ENCODE data around the gene TRIM45. TPM values are rescaled to one million over a fixed set of nuclear protein-coding genes. Genes with fewer than 3 reads are reported as not detected.
"Not testable (repeated sequence)": the region's sequence is repeated elsewhere in the genome, so short reads cannot be mapped to it uniquely, and the experiment has no call there.

TRIM45 gene
- total RNA-seq, 2 experiments from 2014 or later = 0.25 to 0.88 TPM

- intact Hi-C loops (cut with DNase I, micrococcal nuclease) = no loop called here
- Histone ChIP-seq H3K9me3 (ENCODE audit: control insufficient read depth in 1 of 2, insufficient read depth in 1 of 2, low read length in 2 of 2) (no peaks in the 10 kb centered on the region), H3K36me3 (ENCODE audit: insufficient read depth, low read length) (no peaks in the 10 kb centered on the region), H3K27ac (ENCODE audit: low read depth in 1 of 2, low read length in 2 of 2) (no peak overlapping the region), H3K4me3 (ENCODE audit: low read length) (no peak overlapping the region), H3K27me3 (ENCODE audit: control insufficient read depth in 1 of 2, insufficient read depth in 2 of 2, low read length in 2 of 2) (peaks cover 0 to 4% of the 10 kb centered on the region in 2 experiments), H3K4me1 (ENCODE audit: insufficient read depth, low read length) (no peaks in the 10 kb centered on the region)
- no peaks in the 10 kb centered on the region for H3K36me3 Mint-ChIP-seq (ENCODE audit: low read depth)
- ChIA-PET POLR2A (no interaction called here), CTCF (no interaction called here)
- no peak overlapping the region for H3K4me3 Mint-ChIP-seq
- DNase-seq (no peak), ATAC-seq (ENCODE audit: poor library complexity) (no peak)
- no peaks in the 10 kb centered on the region for H3K4me1 Mint-ChIP-seq (ENCODE audit: low read depth)
- no peak for TF ChIP-seq CTCF (IDR thresholded peaks at IDR 0.05)
- no peak overlapping the region for H3K27ac Mint-ChIP-seq
- peaks cover 34% of the 10 kb centered on the region for H3K27me3 Mint-ChIP-seq
- no peaks in the 10 kb centered on the region for H3K9me3 Mint-ChIP-seq
These were observed 40.3 kb upstream of the TRIM45 start for GRCh38 chr1:117161887-117162286.

- H3K4me3 Mint-ChIP-seq; H3K36me3 ChIP-seq (ENCODE audit: insufficient read depth, low read length); intact Hi-C loops (cut with DNase I, micrococcal nuclease); H3K4me1 ChIP-seq (ENCODE audit: insufficient read depth, low read length); CTCF ChIA-PET; H3K4me1 Mint-ChIP-seq (ENCODE audit: low read depth); H3K27me3 ChIP-seq (ENCODE audit: control insufficient read depth in 1 of 2, insufficient read depth in 2 of 2, low read length in 2 of 2); H3K9me3 ChIP-seq (ENCODE audit: control insufficient read depth in 1 of 2, insufficient read depth in 1 of 2, low read length in 2 of 2); ATAC-seq (ENCODE audit: poor library complexity); H3K27ac ChIP-seq (ENCODE audit: low read depth in 1 of 2, low read length in 2 of 2); DNase-seq; H3K27ac Mint-ChIP-seq; H3K27me3 Mint-ChIP-seq; H3K36me3 Mint-ChIP-seq (ENCODE audit: low read depth); H3K9me3 Mint-ChIP-seq; POLR2A ChIA-PET; H3K4me3 ChIP-seq (ENCODE audit: low read length): not testable (repeated sequence)
These were observed 29.8 kb upstream of the TRIM45 start for GRCh38 chr1:117151305-117151704.

GRCh38 chr1:117150316-117150715 is 28.8 kb upstream of the TRIM45 start:
- H3K27me3 Mint-ChIP-seq = peaks cover 12% of the 10 kb centered on the region
- ATAC-seq (ENCODE audit: poor library complexity) = no peak
- CTCF ChIA-PET = no interaction called here
- no peak overlapping the region for H3K4me3 ChIP-seq (ENCODE audit: low read length)
- no peak for DNase-seq
- H3K36me3 ChIP-seq (ENCODE audit: insufficient read depth, low read length) = no peaks in the 10 kb centered on the region
- H3K4me1 ChIP-seq (ENCODE audit: insufficient read depth, low read length) = no peaks in the 10 kb centered on the region
- H3K27ac Mint-ChIP-seq = no peak overlapping the region
- no peaks in the 10 kb centered on the region for H3K36me3 Mint-ChIP-seq (ENCODE audit: low read depth)
- intact Hi-C loops (cut with DNase I, micrococcal nuclease) = no loop called here
- H3K4me3 Mint-ChIP-seq = no peak overlapping the region
- H3K9me3 ChIP-seq (ENCODE audit: control insufficient read depth in 1 of 2, insufficient read depth in 1 of 2, low read length in 2 of 2) = no peaks in the 10 kb centered on the region
- no peaks in the 10 kb centered on the region for H3K4me1 Mint-ChIP-seq (ENCODE audit: low read depth)
- no peak for TF ChIP-seq CTCF (IDR thresholded peaks at IDR 0.05)
- H3K9me3 Mint-ChIP-seq = no peaks in the 10 kb centered on the region
- no peak overlapping the region for H3K27ac ChIP-seq (ENCODE audit: low read depth in 1 of 2, low read length in 2 of 2)
- no peaks in the 10 kb centered on the region for H3K27me3 ChIP-seq (ENCODE audit: control insufficient read depth in 1 of 2, insufficient read depth in 2 of 2, low read length in 2 of 2)
- POLR2A ChIA-PET = no interaction called here

- CTCF ChIA-PET = no interaction called here
- POLR2A ChIA-PET = no interaction called here
- no peaks in the 10 kb centered on the region for H3K4me1 Mint-ChIP-seq (ENCODE audit: low read depth)
- Histone ChIP-seq H3K4me3 (ENCODE audit: low read length) (no peak overlapping the region), H3K27ac (ENCODE audit: low read depth in 1 of 2, low read length in 2 of 2) (no peak overlapping the region), H3K27me3 (ENCODE audit: control insufficient read depth in 1 of 2, insufficient read depth in 2 of 2, low read length in 2 of 2) (no peaks in the 10 kb centered on the region), H3K36me3 (ENCODE audit: insufficient read depth, low read length) (no peaks in the 10 kb centered on the region), H3K9me3 (ENCODE audit: control insufficient read depth in 1 of 2, insufficient read depth in 1 of 2, low read length in 2 of 2) (no peaks in the 10 kb centered on the region), H3K4me1 (ENCODE audit: insufficient read depth, low read length) (no peaks in the 10 kb centered on the region)
- DNase-seq = no peak
- no peak overlapping the region for H3K4me3 Mint-ChIP-seq
- H3K27me3 Mint-ChIP-seq = peaks cover 12% of the 10 kb centered on the region
- H3K27ac Mint-ChIP-seq = no peak overlapping the region
- no peak for TF ChIP-seq CTCF (IDR thresholded peaks at IDR 0.05)
- H3K36me3 Mint-ChIP-seq (ENCODE audit: low read depth) = no peaks in the 10 kb centered on the region
- intact Hi-C loops (cut with DNase I, micrococcal nuclease) = no loop called here
- no peaks in the 10 kb centered on the region for H3K9me3 Mint-ChIP-seq
- ATAC-seq (ENCODE audit: poor library complexity) = no peak
These were observed 26.5 kb upstream of the TRIM45 start for GRCh38 chr1:117147856-117148588.

Data from CD4-positive, alpha-beta T cell (primary cell).